HG02840 (cell line): ENCODE data around the gene SYNGR3.
"Not testable (repeated sequence)": the region's sequence is repeated elsewhere in the genome, so short reads cannot be mapped to it uniquely, and the experiment has no call there.

Source experiments
- ATAC-seq: cut with Tn5 transposase; IDR thresholded peaks from one replicate; pipeline ENCODE4 v1.9.1; 2021; ENCODE audit warnings: mild to moderate bottlenecking, moderate library complexity, moderate number of reproducible peaks; ENCODE audit not compliant: unreplicated experiment, low FRiP score

Gene SYNGR3

DNA sequence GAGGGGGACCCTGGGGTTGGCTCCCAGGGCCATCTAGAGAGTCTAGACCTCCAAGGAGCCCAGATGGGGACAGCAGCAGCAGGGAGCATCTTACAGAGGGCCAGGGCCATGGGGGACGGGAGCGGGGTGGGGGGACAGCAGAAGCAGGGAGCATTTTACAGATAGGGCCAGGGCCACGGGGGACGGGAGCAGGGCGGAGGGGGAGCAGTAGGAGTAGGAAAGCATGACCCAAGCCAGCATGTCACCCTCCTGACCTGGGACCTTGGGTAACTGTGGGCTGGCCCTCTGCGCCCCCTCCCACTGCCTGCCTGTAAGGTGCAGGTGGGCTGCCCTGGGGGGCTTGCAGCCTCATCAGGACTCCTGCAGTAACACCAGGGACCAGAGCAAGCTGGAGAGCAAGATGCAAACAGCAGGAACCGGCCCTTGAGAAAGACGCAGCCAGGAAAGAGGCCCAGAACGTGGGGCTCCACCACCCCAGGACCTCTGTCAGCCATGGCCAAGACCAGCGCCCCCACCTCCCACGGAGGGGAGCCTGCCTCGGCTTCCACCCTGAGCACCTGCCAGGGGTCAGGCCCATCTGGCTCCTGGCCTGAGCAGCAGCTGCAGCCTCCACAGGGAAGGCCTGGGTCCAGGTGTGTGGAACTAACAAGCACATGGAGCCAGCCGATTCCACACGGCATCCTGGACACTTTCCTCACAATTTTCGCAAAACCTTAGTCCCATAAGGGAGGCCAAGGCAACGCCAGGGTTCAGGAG lies 17.5 kb downstream of the SYNGR3 start:
- ATAC-seq, result no peak

- no peak for ATAC-seq
Measured at GRCh38 chr16:2008009-2008526, 18.3 kb downstream of the SYNGR3 start.

DNA sequence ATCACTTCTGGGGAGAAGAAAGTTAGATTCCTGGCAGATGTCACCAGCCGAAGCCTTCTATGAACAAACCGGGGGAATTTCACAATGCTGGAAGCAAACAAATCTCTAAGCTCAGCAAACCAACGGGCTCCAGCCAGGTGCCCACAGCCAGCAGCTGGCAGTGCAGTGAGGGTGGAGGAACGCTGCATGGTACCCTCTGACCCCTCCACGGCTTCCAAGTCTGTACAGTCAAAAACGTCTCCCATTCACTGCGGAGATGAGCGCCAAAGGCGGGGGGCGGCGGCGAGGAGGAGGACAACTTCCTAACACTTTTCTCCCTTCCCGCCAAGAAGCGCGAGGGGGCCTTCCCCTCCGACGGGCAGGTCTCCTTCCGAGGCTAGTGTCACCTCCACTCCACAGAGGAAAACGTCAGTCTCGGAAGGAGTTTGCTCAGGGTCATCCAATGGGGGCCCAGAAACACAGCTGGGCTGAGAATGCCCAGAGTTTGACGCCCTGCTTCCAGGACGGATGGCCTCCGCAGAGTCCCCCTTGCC lies 18.9 kb downstream of the SYNGR3 start:
- ATAC-seq, result no peak

DNA sequence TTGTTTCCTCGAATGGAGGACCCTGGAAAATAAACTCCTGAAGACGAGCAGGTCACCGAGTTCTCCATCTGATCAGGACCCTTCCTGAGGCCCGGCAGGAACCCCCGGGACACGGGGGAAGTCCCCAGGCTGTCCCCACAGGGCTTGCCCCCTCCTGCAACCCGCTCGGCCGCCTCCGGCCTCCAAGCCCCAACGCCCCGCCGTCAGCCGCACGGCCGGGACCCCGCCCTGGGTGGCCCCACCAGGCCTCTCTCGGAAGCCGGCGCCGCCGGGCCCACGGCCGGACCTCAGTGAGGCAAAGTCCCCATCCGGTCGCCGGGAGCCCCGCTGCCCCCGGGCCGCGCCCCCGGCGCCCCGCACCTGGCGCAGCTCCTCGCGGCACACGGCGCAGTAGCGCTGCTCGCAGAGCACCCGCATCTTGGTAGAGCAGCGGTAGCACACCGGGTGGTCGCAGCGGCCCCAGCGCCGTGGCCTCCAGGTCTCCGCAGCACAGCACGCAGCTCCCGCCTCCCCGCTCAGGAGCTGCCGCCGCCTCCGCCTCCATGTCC lies 19.5 kb downstream of the SYNGR3 start:
- ATAC-seq, result no peak

DNA sequence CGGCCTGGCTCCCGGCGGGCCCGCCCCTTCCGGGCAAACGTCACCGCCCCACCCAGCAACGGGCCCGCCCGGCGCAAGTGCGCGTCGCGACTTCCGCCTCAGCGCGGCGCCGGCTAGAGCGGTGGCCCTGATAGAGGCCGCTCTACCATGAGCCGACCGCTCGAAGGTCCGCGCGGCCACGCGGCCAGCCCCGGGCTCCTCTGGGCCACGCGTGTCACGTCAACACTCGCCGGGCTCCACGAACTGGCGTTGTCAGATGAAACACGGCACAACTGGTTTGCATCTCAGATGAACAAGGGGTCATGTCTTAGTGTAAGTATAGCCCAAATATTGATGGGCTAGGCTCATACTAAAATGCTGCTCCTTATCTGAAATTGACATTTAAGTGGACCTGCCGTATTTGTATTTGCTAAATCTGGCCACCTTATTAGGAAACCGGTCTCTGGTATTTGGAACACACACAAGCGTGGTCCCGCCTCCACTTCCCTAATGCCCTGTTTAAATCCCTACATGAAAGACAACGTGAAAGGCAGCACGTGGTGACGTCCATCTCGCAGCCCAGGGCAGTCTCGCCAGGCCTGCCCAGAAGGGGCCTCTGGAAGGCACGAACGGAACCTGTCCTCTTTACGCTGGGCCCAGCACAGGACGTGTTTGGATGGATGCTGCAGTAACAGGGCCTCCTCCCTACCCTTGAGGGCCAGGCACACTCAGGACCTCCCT lies 20.2 kb downstream of the SYNGR3 start, which contains the start of gene ZNF598:
Gene ZNF598, minus strand, starts transcription at position 31 of the 720 bp plus-strand sequence.
- no peak for ATAC-seq

GRCh38 chr16:2011726-2012125 lies 22.0 kb downstream of the SYNGR3 start:
- ATAC-seq, result not testable (repeated sequence)

GRCh38 chr16:2013527-2013926 lies 23.8 kb downstream of the SYNGR3 start:
- ATAC-seq, result no peak

GRCh38 chr16:2015117-2015946 lies 25.6 kb downstream of the SYNGR3 start:
- no peak for ATAC-seq

DNA sequence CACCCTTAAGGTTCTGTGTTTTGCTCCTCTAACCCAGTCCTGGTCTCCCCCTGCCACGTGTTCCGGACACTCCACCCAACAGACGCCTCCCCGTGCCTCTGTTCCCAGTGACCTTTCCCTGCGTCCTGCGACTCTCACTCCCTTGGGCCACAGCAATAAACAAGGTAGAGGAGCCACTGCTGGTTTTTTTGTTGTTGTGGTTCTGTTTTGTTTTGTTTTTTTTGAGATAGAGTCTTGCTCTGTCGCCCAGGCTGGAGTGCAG lies 26.1 kb downstream of the SYNGR3 start:
- no peak for ATAC-seq

- ATAC-seq, result no peak
Measured at GRCh38 chr16:2016407-2016922, 26.7 kb downstream of the SYNGR3 start.

DNA sequence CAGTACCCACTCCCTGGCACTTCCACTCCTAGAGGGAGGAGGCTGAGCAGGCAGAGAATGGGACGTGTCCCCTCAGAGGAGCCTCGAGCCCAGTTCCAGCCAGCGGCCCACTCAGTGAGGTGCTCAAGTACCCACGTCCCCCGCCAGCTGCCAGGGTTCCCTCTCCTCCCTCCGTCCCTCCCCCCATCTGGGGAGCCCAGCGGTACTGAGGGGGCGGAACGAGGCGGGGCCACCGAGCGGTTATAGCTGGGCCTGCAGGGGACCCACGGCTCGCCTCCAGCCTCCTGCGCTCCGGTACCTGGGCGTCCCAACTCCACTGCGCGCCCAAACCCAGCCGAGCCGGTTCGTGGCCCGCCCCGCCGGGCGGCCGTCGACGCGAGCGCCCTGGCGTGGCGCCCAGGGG lies 29.7 kb downstream of the SYNGR3 start, which contains the start of gene NPW:
Gene NPW, plus strand, starts transcription at position 268 of the 403 bp plus-strand sequence.
- ATAC-seq, result no peak

- ATAC-seq, result no peak
Measured at GRCh38 chr16:2019921-2020831, 30.4 kb downstream of the SYNGR3 start.

- ATAC-seq, result peak; percentile 9
Measured at GRCh38 chr16:2022723-2023091, 32.9 kb downstream of the SYNGR3 start.

- ATAC-seq, result peak; percentile 81
Measured at GRCh38 chr16:2023092-2024031, 33.6 kb downstream of the SYNGR3 start.

DNA sequence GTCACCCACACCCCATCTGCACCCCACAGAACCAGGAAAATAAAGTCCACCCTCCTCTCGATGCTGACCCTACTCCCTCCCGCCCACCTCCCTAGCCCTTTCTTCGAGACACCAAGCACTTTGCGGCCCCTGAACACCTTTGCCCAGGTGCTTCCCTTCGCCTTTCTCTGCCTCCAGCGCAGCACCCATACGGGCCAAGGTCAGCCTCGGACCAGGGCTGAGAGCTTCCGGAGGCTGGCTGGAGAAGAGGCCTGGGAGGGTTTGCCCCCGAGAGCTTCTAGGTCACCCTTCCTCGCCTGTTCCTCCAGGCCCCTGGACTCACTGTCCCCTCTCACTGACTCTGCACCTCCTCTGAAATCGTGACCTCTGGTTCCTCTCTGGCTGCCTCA lies 34.3 kb downstream of the SYNGR3 start:
- no peak for ATAC-seq

DNA sequence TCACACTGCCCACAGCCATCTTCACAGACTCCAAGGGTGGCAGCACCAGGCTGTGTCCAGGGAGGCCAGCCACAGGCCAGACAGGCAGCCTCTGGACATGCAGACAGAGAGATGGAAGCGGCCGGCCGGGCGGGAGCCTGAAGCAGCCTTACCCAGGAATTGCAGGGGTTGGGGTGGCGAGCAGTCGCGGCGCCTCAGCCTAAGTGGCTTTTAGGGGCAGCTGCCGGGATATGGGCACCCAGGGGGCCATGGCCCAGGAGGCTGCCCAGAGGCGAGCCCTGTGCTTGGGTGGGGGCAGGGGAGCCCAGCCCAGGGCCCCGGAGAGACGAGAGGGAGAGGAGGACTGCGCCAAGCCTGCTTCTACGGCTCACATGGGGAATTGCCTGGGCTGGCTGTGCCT lies 35.5 kb downstream of the SYNGR3 start:
- ATAC-seq, result no peak

GRCh38 chr16:2025878-2026460 lies 36.2 kb downstream of the SYNGR3 start:
- no peak for ATAC-seq
